Hepatocyte (in vitro differentiated cells): Measurements from ENCODE around the gene STRAP.

Experiments used
- CTCF ChIP-seq: fragments of 200-600 bp; sonication (generic); IDR thresholded peaks from 2 replicates; pipeline ENCODE4 v1.5.1; 2016; ENCODE audit warnings: antibody characterized with exemption, mild to moderate bottlenecking; ENCODE audit not compliant: poor library complexity
- EZH2 ChIP-seq: fragments of 200-600 bp; sonication (generic); IDR thresholded peaks from 2 replicates; pipeline ENCODE4 v1.6.1; 2016; ENCODE audit warnings: antibody characterized with exemption, mild to moderate bottlenecking, borderline replicate concordance

GRCh38 chr12:15855646-15856045 lies 26.5 kb upstream of the STRAP start:
- TF ChIP-seq CTCF (no peak), EZH2 (no peak)
